NB4 (cell line): ENCODE measurements around the gene AGTR2.
"Not testable (repeated sequence)": the region's sequence is repeated elsewhere in the genome, so short reads cannot be mapped to it uniquely, and the experiment has no call there.

Source experiments
- DNase-seq: peaks from one replicate; pipeline ENCODE4 v3.0.0; 2010; ENCODE audit warnings: low read depth
- H3K4me3 ChIP-seq: one replicate; pipeline ENCODE4 v1.5.1; 2011; ENCODE audit warnings: mild to moderate bottlenecking, low read depth, low read length, moderate library complexity
- MAX ChIP-seq: IDR thresholded peaks from 2 replicates; pipeline ENCODE4 v1.6.1; 2011; ENCODE audit warnings: low read depth, low read length
- MYC ChIP-seq: IDR thresholded peaks from 2 replicates; pipeline ENCODE4 v1.6.1; 2011; ENCODE audit warnings: low read depth, low read length
- POLR2A ChIP-seq: IDR thresholded peaks from 2 replicates; pipeline ENCODE4 v1.6.1; 2011; ENCODE audit warnings: mild to moderate bottlenecking; ENCODE audit not compliant: insufficient read length; ENCODE audit errors: extremely low read depth
- TF ChIP-seq, protein P1 (sequence below): IDR thresholded peaks from one replicate; pipeline ENCODE4 v1.5.1; 2012; ENCODE audit warnings: low read depth, low read length

AGTR2 gene

GRCh38 chrX:116185163-116185562, 14.6 kb downstream of the AGTR2 start:
- TF ChIP-seq POLR2A = no peak
- TF ChIP-seq MYC = no peak
- TF ChIP-seq MAX = no peak
- TF ChIP-seq, protein P1, sequence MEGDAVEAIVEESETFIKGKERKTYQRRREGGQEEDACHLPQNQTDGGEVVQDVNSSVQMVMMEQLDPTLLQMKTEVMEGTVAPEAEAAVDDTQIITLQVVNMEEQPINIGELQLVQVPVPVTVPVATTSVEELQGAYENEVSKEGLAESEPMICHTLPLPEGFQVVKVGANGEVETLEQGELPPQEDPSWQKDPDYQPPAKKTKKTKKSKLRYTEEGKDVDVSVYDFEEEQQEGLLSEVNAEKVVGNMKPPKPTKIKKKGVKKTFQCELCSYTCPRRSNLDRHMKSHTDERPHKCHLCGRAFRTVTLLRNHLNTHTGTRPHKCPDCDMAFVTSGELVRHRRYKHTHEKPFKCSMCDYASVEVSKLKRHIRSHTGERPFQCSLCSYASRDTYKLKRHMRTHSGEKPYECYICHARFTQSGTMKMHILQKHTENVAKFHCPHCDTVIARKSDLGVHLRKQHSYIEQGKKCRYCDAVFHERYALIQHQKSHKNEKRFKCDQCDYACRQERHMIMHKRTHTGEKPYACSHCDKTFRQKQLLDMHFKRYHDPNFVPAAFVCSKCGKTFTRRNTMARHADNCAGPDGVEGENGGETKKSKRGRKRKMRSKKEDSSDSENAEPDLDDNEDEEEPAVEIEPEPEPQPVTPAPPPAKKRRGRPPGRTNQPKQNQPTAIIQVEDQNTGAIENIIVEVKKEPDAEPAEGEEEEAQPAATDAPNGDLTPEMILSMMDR = no peak
- no peak overlapping the region for H3K4me3 ChIP-seq
- no peak for DNase-seq

- no peak for DNase-seq
- no peak for TF ChIP-seq MAX
- TF ChIP-seq POLR2A = no peak
- TF ChIP-seq, protein P1 = no peak
- TF ChIP-seq MYC = no peak
Observed at GRCh38 chrX:116194649-116195048, 24.1 kb downstream of the AGTR2 start.

DNA sequence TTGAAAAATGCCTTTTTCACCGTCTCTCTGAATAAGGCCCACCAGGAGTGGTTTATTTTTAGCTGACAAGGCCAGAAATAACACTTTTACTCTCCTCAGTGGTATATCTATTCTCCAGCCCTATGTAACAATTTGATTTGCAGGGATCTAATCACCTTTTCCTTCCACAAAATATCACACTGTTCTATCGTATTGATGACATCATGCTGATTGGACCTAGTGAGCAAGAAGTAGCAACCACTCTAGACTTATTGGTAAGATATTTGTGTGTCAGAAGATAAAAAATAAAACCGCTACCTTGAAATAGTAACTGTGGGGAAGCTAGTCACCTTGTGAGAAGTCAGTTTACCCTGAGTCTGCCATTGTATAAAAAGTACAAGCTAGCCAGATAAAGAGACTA, 27.7 kb downstream of the AGTR2 start:
- H3K4me3 ChIP-seq = no peak overlapping the region
- TF ChIP-seq, protein P1 = no peak
- no peak for DNase-seq

More at GRCh38 chrX:116194649-116195048, 24.1 kb downstream of the AGTR2 start:
- H3K4me3 ChIP-seq = no peak overlapping the region

GRCh38 chrX:116198810-116199209, 28.3 kb downstream of the AGTR2 start:
- peak; percentile 16 for DNase-seq
- TF ChIP-seq, protein P1 = peak; percentile 32
- TF ChIP-seq MYC = no peak

DNA sequence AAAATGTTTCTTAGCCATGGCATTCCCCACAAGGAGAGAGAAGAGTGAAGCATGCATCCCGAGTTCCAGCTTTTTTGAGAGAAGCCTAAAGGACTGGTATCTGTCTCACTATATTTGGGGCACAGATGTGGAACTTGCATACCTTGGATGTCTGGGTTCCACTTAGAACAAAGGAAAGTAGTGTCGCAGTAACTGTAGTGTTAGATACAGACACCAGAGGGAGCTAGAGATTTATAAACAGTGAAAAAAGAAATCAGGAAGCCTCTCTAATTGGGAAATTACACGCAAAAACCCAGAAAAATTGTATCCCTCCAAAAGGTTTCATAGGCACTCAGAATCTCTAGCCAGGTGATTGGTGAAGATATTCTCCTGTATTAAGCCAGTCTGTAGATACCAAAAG, 34.4 kb downstream of the AGTR2 start:
- DNase-seq = peak; percentile 11
- TF ChIP-seq MAX (no peak), POLR2A (no peak), MYC (no peak)
- TF ChIP-seq, protein P1 = peak; percentile 49

More at GRCh38 chrX:116198810-116199209, 28.3 kb downstream of the AGTR2 start:
- no peak overlapping the region for H3K4me3 ChIP-seq

DNA sequence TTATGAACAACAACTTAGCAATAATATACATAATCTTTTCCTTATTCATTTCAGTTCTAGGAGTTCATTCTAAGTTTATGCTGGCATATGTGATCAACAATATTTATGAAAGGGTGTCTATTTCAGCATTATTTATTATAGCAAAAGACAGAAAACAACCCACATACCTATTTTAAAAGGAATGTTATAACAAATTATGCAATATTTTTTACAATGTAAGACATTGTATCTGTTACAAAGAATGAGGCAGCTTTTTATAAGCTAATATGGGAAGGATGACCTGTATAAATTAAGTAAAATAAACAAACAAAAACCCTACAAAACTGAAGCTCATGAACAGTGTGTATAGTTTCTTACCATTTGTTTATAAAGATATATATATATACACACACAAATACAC, 42.7 kb downstream of the AGTR2 start:
- TF ChIP-seq POLR2A = no peak
- TF ChIP-seq MAX = no peak
- TF ChIP-seq, protein P1 = no peak
- TF ChIP-seq MYC = no peak
- H3K4me3 ChIP-seq = no peak overlapping the region
- DNase-seq = no peak

More for the DNA sequence above, 34.4 kb downstream of the AGTR2 start:
- no peak overlapping the region for H3K4me3 ChIP-seq

GRCh38 chrX:116217080-116217479, 46.5 kb downstream of the AGTR2 start:
- DNase-seq, H3K4me3 ChIP-seq: not testable (repeated sequence)
